HCT116 (cell line): ENCODE data around the gene MAP3K12.

Source experiments
- POLR2A ChIP-seq: IDR thresholded peaks from 2 replicates; pipeline ENCODE4 v1.7.0; 2011; ENCODE audit warnings: borderline replicate concordance; ENCODE audit not compliant: insufficient read depth, insufficient read length; ENCODE audit errors: extremely low read depth
- TF ChIP-seq, protein P1 (sequence below): IDR thresholded peaks from 2 replicates; pipeline ENCODE4 v1.6.1; 2012

DNA sequence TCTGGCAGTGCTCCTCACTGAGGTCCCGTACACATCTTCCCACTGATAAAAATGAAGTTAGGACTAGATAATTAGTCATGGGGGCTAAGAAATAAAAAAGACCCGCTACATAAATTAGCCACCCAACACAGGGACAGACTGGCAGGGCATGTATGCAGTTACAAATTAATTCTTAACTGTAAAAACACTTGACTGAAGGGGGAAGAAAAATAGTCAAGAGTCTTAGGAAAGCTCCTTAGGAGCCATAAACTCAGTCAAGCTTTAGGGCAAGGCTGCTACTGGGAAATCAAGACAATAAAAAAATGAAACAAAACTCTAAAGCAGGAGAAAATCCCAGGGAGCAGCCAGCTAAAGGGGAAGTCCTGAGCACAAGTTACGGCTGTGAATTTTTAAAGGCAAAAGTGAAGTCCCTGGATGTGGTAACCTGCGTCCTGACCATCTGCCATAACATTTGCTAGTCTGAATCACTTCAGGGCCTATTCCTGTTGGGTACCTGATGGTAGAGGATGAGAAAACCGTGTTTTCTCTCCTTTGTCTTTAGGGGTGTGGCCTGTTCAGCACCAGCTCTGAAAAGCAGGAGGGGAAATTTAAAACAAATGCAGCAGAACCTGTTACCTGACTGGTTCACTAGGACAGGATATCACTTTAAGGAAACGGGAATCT lies 15.5 kb upstream of the MAP3K12 start:
- TF ChIP-seq POLR2A = no peak
- TF ChIP-seq, protein P1, sequence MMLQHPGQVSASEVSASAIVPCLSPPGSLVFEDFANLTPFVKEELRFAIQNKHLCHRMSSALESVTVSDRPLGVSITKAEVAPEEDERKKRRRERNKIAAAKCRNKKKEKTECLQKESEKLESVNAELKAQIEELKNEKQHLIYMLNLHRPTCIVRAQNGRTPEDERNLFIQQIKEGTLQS = no peak
